HG03558 (cell line): Measurements from ENCODE around the gene KRT40.

ENCODE experiments used
- ATAC-seq: cut with Tn5 transposase; IDR thresholded peaks from one replicate; pipeline ENCODE4 v1.9.1; 2021; ENCODE audit warnings: moderate number of reproducible peaks; ENCODE audit not compliant: unreplicated experiment; ENCODE audit errors: extremely low read depth

KRT40 gene

GRCh38 chr17:40956401-40957254 lies 27.5 kb downstream of the KRT40 start:
- no peak for ATAC-seq

DNA sequence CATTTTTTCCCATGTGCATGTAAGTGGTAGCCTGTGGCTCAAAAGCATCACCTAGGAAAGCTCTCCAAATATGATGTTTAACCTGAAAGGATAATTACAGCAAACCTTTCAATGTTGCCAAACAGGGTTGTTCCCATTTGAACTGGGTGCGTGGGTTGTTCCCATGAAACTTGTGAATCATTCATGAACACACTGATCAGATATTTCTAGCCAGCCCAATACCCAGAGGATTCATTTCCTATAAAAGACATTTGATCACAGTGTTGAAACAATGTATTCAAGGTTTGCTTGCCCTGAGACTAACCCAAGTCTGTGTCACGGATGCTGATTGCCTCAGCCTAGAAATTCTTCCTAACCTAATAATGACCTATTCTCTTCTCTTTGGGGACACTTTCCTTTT lies 30.2 kb downstream of the KRT40 start:
- no peak for ATAC-seq

DNA sequence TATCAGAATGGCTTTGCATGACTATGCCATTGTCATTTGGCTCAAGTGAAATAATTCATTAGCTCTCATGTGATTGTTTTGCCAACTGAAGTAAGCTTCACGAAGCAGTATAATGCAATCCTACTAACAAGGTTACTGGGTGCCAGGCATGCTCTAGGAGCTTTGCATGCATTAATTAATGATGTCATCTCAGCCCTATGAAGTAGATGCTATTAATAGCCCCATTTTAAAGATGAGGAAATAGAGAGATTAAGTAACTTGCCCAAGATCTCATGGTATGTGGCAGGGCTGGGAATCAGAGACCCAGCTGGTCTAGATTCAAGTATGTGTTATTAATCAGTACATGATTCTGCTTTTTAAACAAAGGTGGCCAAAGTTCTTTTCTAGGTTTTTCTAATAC lies 31.5 kb downstream of the KRT40 start:
- ATAC-seq, result no peak

- ATAC-seq, result no peak
Observed at GRCh38 chr17:40952154-40952553, 32.0 kb downstream of the KRT40 start.

DNA sequence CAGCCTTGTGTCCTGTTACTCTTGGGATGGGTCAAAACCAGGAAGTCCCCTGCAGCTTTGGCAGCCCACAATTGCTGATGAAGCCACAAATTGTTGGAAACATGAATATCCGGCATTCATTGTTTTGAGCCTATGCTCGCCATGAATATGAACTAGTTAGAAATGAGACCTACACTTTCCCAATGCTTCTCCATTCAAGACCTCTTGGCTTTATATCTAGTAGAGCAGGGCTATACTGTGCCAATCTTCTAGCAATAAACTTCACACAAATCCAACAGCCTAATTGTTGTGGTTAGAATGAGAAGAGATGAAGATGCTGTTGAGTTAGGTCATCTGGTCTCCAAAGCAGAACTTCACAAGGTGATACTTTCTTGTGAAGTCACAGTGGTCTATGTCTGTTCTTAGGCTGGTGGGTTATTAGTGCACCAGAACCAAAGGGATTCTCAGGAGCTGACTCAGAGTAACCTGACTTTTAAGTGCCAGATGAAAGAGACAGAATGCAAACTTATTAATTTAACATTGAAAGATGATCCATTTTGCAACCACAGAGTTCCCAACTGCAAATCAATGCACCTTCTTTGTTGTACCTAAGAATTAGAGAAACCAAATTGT lies 33.0 kb downstream of the KRT40 start:
- no peak for ATAC-seq

DNA sequence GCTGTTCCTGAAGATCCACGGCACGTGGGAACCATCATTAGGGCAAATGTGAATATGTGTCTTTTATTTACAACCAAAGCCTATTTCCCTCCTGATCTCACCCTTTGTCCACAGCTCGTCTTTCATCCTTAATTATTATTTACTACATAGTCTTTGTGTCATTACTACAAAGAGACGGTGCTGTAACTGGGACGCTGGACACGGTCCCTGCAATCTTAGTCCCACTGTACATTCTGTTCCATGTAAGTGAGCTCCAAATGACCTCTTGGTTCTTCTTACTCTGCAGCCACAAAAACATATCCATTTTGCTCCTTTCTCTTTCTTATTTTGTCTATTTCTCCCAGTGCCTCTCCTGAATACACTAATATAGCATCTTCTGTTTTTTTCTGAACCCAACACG lies 34.0 kb downstream of the KRT40 start:
- ATAC-seq, result no peak

- no peak for ATAC-seq
Observed at GRCh38 chr17:40949418-40949817, 34.7 kb downstream of the KRT40 start.

- ATAC-seq, result no peak
Observed at GRCh38 chr17:40947929-40948328, 36.2 kb downstream of the KRT40 start.

- ATAC-seq, result no peak
Observed at GRCh38 chr17:40945414-40945813, 38.7 kb downstream of the KRT40 start.

DNA sequence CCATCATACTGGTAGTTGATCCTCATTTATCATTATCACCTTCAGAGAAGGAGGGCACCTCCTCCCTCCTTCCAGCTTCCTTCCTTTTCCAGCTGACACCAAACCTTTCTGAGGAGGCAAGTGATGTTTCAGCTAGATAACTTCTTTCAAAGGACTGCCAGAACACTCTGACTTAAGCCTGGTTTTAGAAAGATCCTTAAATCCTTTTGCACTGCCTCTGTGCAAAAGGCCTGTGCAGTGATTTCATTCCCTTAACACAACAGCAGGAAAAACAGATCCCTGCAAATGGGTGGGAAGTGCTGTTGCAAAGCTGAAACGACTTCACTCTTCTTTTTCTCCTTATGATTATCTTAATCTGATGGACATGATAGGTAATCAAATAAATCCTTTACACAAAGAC lies 39.6 kb downstream of the KRT40 start:
- no peak for ATAC-seq

DNA sequence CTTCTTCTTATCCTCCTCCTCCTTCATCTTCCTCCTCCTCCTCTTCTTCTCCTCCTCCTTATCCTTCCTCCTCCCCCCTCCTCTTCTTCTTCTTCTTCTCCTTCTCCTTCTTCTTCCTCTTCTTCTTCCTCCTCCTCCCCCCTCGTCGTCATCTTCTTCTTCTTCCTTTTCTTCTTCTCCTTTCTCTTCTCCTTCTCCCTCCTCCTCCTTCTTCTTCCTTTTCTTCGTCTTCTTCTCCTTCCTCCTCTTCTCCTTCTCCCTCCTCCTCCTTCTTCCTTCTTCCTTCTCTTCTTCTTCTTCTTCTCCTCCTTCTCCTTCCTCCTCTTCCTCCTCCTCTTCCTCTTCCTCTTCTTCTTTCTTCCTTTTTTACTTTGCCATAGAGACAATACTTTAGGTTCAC lies 41.6 kb downstream of the KRT40 start:
- ATAC-seq, result no peak

- ATAC-seq, result no peak
Observed at GRCh38 chr17:40940266-40940665, 43.9 kb downstream of the KRT40 start.

DNA sequence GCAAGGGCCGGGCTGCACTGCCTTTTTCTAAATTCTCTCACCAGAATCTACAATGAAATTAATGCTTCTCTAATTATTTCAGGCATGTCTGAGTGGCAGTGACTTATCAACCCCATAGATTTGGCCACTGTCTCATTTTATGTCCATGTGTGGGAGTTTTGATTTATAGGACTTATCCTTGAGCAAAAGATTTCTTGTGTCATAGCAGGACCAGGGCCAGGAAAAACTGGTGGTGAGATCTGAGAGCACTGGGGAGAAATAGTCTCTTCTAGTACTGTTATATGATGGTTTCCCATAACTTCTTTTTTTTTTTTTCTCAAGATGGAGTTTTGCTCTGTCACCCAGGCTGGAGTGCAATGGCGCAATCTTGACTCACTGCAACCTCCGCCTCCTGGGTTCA lies 45.1 kb downstream of the KRT40 start:
- ATAC-seq, result no peak

GRCh38 chr17:40937384-40937819 lies 46.7 kb downstream of the KRT40 start, which contains the start of gene KRT23:
TSS of gene KRT23 (minus strand) at chr17:40937646. CDS start at chr17:40936603, 1,043 bp downstream.
- ATAC-seq, result no peak

GRCh38 chr17:40936976-40937375 lies 47.1 kb downstream of the KRT40 start:
- no peak for ATAC-seq

GRCh38 chr17:40936437-40936971 lies 47.6 kb downstream of the KRT40 start:
- no peak for ATAC-seq

DNA sequence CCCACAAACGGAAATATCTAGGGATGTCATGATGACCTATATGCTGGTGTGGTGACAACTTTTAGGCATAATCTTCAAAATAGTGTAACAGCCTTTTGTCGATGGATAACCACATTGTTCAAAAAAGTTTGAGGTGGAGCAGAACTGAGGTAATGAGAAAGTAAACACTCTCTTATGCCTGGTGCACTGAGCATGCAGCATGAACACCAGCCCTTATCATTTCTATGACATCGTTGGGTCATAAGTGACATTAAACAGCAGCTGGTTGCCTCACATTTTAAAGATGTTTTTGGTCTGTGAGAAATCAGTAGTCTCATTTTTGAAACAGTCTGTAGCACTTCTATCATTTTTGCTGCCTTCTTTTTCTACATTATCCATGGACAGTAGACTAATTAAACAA lies 48.5 kb downstream of the KRT40 start:
- no peak for ATAC-seq

DNA sequence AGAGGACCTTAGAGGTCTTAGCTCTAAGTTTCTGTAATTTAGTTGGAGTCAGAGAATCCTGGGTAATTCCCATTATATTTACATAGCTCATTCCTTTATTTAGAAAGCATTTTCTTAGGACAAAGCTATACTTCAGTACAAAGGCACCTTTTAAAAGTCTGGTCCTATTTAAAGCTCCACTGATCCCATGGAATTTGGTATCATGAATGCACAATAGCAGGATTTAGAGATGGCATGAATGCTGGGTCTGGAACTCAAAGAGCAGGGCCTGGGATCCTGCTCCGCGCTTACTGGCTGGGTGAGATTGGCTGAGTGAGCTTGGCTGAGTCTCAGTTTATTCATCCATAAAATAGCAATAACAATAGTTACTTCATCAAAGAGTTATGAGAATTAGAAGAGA lies 51.5 kb downstream of the KRT40 start:
- no peak for ATAC-seq

DNA sequence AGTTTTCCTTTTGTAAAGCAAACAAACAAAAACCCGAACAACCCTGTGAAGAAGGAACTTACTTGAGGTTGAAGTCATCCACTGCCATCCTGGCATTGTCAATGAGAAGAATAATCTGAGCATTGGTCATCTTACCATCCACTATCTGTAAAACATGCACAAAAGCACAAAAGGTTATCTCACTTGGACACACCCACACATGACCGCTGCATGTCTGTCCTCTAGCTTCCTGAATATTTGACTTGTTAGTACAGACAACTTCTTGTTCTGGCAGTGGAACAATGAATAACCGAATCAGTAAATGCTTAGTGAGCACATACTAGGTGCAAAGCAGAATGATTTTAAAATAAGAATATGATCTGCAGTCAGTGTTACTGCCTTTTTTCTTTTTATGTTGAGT lies 52.8 kb downstream of the KRT40 start:
- no peak for ATAC-seq
